ENCODE measurements around the gene FKRP. TPM values are rescaled to one million over a fixed set of nuclear protein-coding genes. Genes with fewer than 3 reads are reported as not detected.

Gene FKRP
- total and polyA plus RNA-seq, 2 of the 13 experiments (the other 11 are each of a cell fraction or from before 2014, with no cell fraction given), result 7.3 to 9.8 TPM

DNA sequence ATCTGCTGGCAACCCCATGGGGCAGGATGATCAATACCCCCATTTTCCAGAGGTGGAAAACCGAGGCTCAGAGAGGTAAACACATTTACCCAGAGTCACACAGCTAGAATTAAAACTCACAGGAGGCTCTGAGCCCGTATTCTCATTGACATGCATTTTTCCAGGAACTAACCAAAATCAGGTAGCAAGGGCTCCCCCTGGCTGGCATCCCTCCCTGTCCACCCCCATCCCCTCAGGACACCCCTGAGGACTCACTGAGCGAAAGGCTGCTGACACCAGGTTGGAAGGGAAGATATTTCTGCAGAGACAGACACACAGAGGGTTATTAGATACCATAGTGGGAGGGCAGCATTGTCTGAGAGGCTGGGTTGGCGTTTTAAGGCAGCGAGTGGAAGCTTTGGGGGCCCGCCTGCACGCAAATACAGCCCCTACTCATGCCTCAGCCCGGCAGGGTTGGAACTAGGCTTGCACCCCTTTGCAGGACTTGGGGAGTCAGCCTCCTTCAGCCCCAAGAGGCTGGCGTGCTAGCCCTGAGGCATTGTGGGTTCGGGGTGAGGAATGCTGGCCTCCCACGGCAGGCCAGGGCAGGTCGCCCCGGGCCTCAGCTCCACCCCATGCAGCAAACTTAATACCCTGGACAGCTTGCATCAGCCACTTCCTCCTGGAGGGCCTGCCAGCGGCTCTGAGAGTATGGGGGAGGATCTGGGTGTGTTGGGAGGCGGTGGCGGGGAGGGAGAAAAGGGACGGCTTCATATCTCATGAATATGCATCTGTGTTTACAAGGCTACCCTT, 38.6 kb downstream of the FKRP start (continued):
- TF ChIP-seq, protein P1, sequence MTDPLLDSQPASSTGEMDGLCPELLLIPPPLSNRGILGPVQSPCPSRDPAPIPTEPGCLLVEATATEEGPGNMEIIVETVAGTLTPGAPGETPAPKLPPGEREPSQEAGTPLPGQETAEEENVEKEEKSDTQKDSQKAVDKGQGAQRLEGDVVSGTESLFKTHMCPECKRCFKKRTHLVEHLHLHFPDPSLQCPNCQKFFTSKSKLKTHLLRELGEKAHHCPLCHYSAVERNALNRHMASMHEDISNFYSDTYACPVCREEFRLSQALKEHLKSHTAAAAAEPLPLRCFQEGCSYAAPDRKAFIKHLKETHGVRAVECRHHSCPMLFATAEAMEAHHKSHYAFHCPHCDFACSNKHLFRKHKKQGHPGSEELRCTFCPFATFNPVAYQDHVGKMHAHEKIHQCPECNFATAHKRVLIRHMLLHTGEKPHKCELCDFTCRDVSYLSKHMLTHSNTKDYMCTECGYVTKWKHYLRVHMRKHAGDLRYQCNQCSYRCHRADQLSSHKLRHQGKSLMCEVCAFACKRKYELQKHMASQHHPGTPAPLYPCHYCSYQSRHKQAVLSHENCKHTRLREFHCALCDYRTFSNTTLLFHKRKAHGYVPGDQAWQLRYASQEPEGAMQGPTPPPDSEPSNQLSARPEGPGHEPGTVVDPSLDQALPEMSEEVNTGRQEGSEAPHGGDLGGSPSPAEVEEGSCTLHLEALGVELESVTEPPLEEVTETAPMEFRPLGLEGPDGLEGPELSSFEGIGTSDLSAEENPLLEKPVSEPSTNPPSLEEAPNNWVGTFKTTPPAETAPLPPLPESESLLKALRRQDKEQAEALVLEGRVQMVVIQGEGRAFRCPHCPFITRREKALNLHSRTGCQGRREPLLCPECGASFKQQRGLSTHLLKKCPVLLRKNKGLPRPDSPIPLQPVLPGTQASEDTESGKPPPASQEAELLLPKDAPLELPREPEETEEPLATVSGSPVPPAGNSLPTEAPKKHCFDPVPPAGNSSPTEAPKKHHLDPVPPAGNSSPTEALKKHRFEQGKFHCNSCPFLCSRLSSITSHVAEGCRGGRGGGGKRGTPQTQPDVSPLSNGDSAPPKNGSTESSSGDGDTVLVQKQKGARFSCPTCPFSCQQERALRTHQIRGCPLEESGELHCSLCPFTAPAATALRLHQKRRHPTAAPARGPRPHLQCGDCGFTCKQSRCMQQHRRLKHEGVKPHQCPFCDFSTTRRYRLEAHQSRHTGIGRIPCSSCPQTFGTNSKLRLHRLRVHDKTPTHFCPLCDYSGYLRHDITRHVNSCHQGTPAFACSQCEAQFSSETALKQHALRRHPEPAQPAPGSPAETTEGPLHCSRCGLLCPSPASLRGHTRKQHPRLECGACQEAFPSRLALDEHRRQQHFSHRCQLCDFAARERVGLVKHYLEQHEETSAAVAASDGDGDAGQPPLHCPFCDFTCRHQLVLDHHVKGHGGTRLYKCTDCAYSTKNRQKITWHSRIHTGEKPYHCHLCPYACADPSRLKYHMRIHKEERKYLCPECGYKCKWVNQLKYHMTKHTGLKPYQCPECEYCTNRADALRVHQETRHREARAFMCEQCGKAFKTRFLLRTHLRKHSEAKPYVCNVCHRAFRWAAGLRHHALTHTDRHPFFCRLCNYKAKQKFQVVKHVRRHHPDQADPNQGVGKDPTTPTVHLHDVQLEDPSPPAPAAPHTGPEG (CRISPR knock-in tag; IDR thresholded peaks at IDR 0.05), result peak; percentile 81; the same call in 1 of the 2 replicates
- TF ChIP-seq HMG20A (CRISPR knock-in tag; IDR thresholded peaks at IDR 0.05; ENCODE audit: borderline replicate concordance) (no peak), ZNF136 (CRISPR knock-in tag; IDR thresholded peaks at IDR 0.05; ENCODE audit: low read depth) (no peak), ZNF589 (CRISPR knock-in tag; conservative IDR thresholded peaks at IDR 0.05) (no peak), HNRNPH1 (optimal IDR thresholded peaks at IDR 0.05; ENCODE audit: low read depth, low read length) (no peak), FOXP1 (IDR thresholded peaks at IDR 0.05) (no peak), FOXP1 (CRISPR knock-in tag; IDR thresholded peaks at IDR 0.05) (no peak), BHLHE40 (IDR thresholded peaks at IDR 0.05; ENCODE audit: low read length) (no peak), ZNF644 (CRISPR knock-in tag; IDR thresholded peaks at IDR 0.05; ENCODE audit: low read depth) (no peak), SKI (IDR thresholded peaks at IDR 0.05; ENCODE audit: partially characterized antibody) (no peak), KLF9 (CRISPR knock-in tag; IDR thresholded peaks at IDR 0.05; ENCODE audit: low read depth) (no peak), MBD4 (IDR thresholded peaks at IDR 0.05; ENCODE audit: borderline replicate concordance, low read length) (no peak)
- TF ChIP-seq, protein P2, sequence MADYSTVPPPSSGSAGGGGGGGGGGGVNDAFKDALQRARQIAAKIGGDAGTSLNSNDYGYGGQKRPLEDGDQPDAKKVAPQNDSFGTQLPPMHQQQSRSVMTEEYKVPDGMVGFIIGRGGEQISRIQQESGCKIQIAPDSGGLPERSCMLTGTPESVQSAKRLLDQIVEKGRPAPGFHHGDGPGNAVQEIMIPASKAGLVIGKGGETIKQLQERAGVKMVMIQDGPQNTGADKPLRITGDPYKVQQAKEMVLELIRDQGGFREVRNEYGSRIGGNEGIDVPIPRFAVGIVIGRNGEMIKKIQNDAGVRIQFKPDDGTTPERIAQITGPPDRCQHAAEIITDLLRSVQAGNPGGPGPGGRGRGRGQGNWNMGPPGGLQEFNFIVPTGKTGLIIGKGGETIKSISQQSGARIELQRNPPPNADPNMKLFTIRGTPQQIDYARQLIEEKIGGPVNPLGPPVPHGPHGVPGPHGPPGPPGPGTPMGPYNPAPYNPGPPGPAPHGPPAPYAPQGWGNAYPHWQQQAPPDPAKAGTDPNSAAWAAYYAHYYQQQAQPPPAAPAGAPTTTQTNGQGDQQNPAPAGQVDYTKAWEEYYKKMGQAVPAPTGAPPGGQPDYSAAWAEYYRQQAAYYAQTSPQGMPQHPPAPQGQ (CRISPR knock-in tag; IDR thresholded peaks at IDR 0.05; ENCODE audit: borderline replicate concordance), result no peak
- TF ChIP-seq, protein P3, sequence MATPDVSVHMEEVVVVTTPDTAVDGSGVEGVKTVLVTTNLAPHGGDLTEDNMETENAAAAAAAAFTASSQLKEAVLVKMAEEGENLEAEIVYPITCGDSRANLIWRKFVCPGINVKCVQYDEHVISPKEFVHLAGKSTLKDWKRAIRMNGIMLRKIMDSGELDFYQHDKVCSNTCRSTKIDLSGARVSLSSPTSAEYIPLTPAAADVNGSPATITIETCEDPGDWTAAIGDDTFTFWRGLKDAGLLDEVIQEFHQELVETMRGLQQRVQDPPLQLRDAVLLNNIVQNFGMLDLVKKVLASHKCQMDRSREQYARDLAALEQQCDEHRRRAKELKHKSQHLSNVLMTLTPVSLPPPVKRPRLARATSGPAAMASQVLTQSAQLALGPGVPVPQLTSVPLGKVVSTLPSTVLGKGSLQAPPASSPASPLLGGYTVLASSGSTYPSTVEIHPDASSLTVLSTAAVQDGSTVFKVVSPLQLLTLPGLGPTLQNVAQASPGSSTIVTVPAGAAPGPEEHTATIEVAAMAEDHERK (CRISPR knock-in tag; IDR thresholded peaks at IDR 0.05; ENCODE audit: low read depth), result no peak
- TF ChIP-seq, protein P4, sequence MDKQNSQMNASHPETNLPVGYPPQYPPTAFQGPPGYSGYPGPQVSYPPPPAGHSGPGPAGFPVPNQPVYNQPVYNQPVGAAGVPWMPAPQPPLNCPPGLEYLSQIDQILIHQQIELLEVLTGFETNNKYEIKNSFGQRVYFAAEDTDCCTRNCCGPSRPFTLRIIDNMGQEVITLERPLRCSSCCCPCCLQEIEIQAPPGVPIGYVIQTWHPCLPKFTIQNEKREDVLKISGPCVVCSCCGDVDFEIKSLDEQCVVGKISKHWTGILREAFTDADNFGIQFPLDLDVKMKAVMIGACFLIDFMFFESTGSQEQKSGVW (CRISPR knock-in tag; IDR thresholded peaks at IDR 0.05; ENCODE audit: borderline replicate concordance), result no peak
- TF ChIP-seq, protein P5, sequence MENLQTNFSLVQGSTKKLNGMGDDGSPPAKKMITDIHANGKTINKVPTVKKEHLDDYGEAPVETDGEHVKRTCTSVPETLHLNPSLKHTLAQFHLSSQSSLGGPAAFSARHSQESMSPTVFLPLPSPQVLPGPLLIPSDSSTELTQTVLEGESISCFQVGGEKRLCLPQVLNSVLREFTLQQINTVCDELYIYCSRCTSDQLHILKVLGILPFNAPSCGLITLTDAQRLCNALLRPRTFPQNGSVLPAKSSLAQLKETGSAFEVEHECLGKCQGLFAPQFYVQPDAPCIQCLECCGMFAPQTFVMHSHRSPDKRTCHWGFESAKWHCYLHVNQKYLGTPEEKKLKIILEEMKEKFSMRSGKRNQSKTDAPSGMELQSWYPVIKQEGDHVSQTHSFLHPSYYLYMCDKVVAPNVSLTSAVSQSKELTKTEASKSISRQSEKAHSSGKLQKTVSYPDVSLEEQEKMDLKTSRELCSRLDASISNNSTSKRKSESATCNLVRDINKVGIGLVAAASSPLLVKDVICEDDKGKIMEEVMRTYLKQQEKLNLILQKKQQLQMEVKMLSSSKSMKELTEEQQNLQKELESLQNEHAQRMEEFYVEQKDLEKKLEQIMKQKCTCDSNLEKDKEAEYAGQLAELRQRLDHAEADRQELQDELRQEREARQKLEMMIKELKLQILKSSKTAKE (CRISPR knock-in tag; IDR thresholded peaks at IDR 0.05; ENCODE audit: borderline replicate concordance), result no peak
